ENCODE measurements around the gene OSBPL10.

The OSBPL10 gene

GRCh38 chr3:31921837-31922236 is 59.2 kb downstream of the OSBPL10 start:
- DNase-seq: no peak

GRCh38 chr3:31920310-31920709 is 60.8 kb downstream of the OSBPL10 start:
- no peak for DNase-seq

- no peak for DNase-seq
These were observed 61.5 kb downstream of the OSBPL10 start for GRCh38 chr3:31919528-31919927.

- no peak for DNase-seq
These were observed 62.6 kb downstream of the OSBPL10 start for GRCh38 chr3:31918179-31919150.

- no peak for DNase-seq
These were observed 63.6 kb downstream of the OSBPL10 start for GRCh38 chr3:31917303-31918005.

- DNase-seq: no peak
These were observed 69.4 kb downstream of the OSBPL10 start for GRCh38 chr3:31911643-31912042.

GRCh38 chr3:31911124-31911523 is 69.9 kb downstream of the OSBPL10 start:
- no peak for DNase-seq

- DNase-seq: no peak
These were observed 71.6 kb downstream of the OSBPL10 start for GRCh38 chr3:31909455-31909854.

- DNase-seq: no peak
These were observed 72.5 kb downstream of the OSBPL10 start for GRCh38 chr3:31908391-31909097.

GRCh38 chr3:31906182-31906581 is 74.9 kb downstream of the OSBPL10 start:
- DNase-seq: no peak

GRCh38 chr3:31903686-31904431 is 77.2 kb downstream of the OSBPL10 start:
- no peak for DNase-seq

GRCh38 chr3:31900583-31900982 is 80.5 kb downstream of the OSBPL10 start:
- DNase-seq: no peak

- no peak for DNase-seq
These were observed 84.2 kb downstream of the OSBPL10 start for GRCh38 chr3:31896648-31897433.

GRCh38 chr3:31896026-31896425 is 85.0 kb downstream of the OSBPL10 start:
- no peak for DNase-seq

- no peak for DNase-seq
These were observed 85.6 kb downstream of the OSBPL10 start for GRCh38 chr3:31895471-31895870.

GRCh38 chr3:31892916-31893573 is 88.0 kb downstream of the OSBPL10 start:
- no peak for DNase-seq

GRCh38 chr3:31892500-31892899 is 88.6 kb downstream of the OSBPL10 start:
- no peak for DNase-seq

GRCh38 chr3:31891876-31892455 is 89.1 kb downstream of the OSBPL10 start:
- DNase-seq: no peak

- DNase-seq: no peak
These were observed 90.2 kb downstream of the OSBPL10 start for GRCh38 chr3:31890742-31891469.

- DNase-seq: no peak
These were observed 91.1 kb downstream of the OSBPL10 start for GRCh38 chr3:31890007-31890406.
